A549 (cell line): Measurements from ENCODE around the gene BCL6B. TPM values are rescaled to one million over a fixed set of nuclear protein-coding genes. Genes with fewer than 3 reads are reported as not detected.

Experiments
- ATAC-seq, 2 experiments: fragments of 200-7000 bp in 1 of 2; fragments of >200 bp in 1 of 2; cut with Nextera tagmentation in 1 of 2; cut with Tn5 transposase in 1 of 2; 3 replicates each; pipeline versions ENCODE4 v1.8.0 to v1.9.1; 2018 to 2020; ENCODE audit warnings: mild to moderate bottlenecking in 1 of 2, moderate library complexity in 1 of 2
- CTCF ChIA-PET: fragments of 300-600 bp; sonication (Branson Sonifier 250); formaldehyde crosslinking; extraction: SDS; loops from one replicate; lab custom pipeline; 2021; ENCODE audit warnings: antibody characterized with exemption, inconsistent platforms; lab: Yijun Ruan, JAX
- POLR2A ChIA-PET: fragments of 350-600 bp; formaldehyde crosslinking; extraction: SDS; loops from one replicate; lab custom pipeline; 2021; ENCODE audit warnings: antibody characterized with exemption, inconsistent platforms; lab: Yijun Ruan, JAX
- DNase-seq, 2 experiments: peaks; one replicate each; pipeline versions ENCODE4 v3.0.0 to v3.0.0-alpha.2; 2011 to 2016; ENCODE audit warnings: low read depth in 1 of 2, low spot score in 1 of 2
- FAIRE-seq: peaks from 2 replicates; lab custom pipeline; 2011; peaks lifted over from hg19 to GRCh38; lab: Jason Lieb, UNC
- H3K27ac ChIP-seq, 2 experiments: fragments of >200 bp; sonication (Bioruptor Twin); formaldehyde crosslinking; 3 replicates each; pipeline ENCODE4 v1.5.1; 2016 to 2017
- H3K4me1 ChIP-seq: fragments of >200 bp; sonication (Bioruptor Twin); formaldehyde crosslinking; 3 replicates; pipeline ENCODE4 v1.6.1; 2016
- H3K4me2 ChIP-seq: fragments of >200 bp; sonication (Bioruptor Twin); formaldehyde crosslinking; 3 replicates; pipeline ENCODE4 v1.6.1; 2016
- H3K4me3 ChIP-seq: fragments of >200 bp; sonication (Bioruptor Twin); formaldehyde crosslinking; 3 replicates; pipeline ENCODE4 v1.5.1; 2016
- H3K9me3 ChIP-seq: fragments of >200 bp; sonication (Bioruptor Twin); formaldehyde crosslinking; 3 replicates; pipeline ENCODE4 v1.6.1; 2016
- BHLHE40 ChIP-seq: IDR thresholded peaks from 2 replicates; pipeline ENCODE4 v1.6.1; 2012; ENCODE audit warnings: low read depth, low read length, inconsistent platforms
- CEBPB ChIP-seq, 2 experiments: fragments of >200 bp in 1 of 2; sonication (Bioruptor Twin) in 1 of 2; formaldehyde crosslinking in 1 of 2; IDR thresholded peaks; 2 replicates each; pipeline ENCODE4 v1.6.1; 2012 to 2016
- CHD4 ChIP-seq: fragments of 200-600 bp; sonication (generic); IDR thresholded peaks from 2 replicates; pipeline ENCODE4 v1.6.1; 2016; ENCODE audit warnings: antibody characterized with exemption, mild to moderate bottlenecking, borderline replicate concordance
- EHF ChIP-seq: fragments of 250-450 bp; sonication (Bioruptor Pico); IDR thresholded peaks from 2 replicates; pipeline ENCODE4 v1.5.0; 2020; ENCODE audit warnings: mild to moderate bottlenecking
- FOSL2 ChIP-seq, 2 experiments: fragments of 450-650 bp in 1 of 2; fragments of >200 bp in 1 of 2; sonication (Bioruptor Twin) in 1 of 2; formaldehyde crosslinking; IDR thresholded peaks; 2 replicates each; pipeline versions ENCODE4 v1.5.0 to v1.6.1; 2016 to 2020; ENCODE audit warnings: mild to moderate bottlenecking in 1 of 2, moderate library complexity in 1 of 2
- HDAC2 ChIP-seq: fragments of 200-600 bp; sonication (generic); IDR thresholded peaks from 2 replicates; pipeline ENCODE4 v1.6.1; 2016
- HEYL ChIP-seq: fragments of 250-450 bp; sonication (Bioruptor Pico); IDR thresholded peaks from 2 replicates; pipeline ENCODE4 v1.8.0; 2021; ENCODE audit warnings: mild to moderate bottlenecking, moderate library complexity
- HOXB13 ChIP-seq: fragments of 250-450 bp; sonication (Bioruptor Pico); IDR thresholded peaks from 2 replicates; pipeline ENCODE4 v1.5.0; 2020; ENCODE audit warnings: low read depth, mild to moderate bottlenecking, moderate library complexity
- JUN ChIP-seq, 2 experiments: fragments of >200 bp; sonication (Bioruptor Twin); formaldehyde crosslinking; IDR thresholded peaks; 2 replicates in 1 of 2; 3 replicates in 1 of 2; pipeline ENCODE4 v1.6.1; 2016 to 2017
- MAZ ChIP-seq: fragments of 150-350 bp; IDR thresholded peaks from 2 replicates; pipeline ENCODE4 v1.6.1; 2014; ENCODE audit warnings: antibody characterized with exemption, low read depth, low read length, borderline replicate concordance
- PHF8 ChIP-seq: fragments of 200-600 bp; sonication (generic); IDR thresholded peaks from 2 replicates; pipeline ENCODE4 v1.6.1; 2016; ENCODE audit warnings: low read depth, mild to moderate bottlenecking, antibody characterized with exemption, moderate library complexity, borderline replicate concordance
- RFX5 ChIP-seq: fragments of 450-650 bp; IDR thresholded peaks from 2 replicates; pipeline ENCODE4 v1.7.1; 2014; ENCODE audit warnings: antibody characterized with exemption, mild to moderate bottlenecking, moderate library complexity
- SMC3 ChIP-seq: fragments of >200 bp; sonication (Bioruptor Twin); formaldehyde crosslinking; IDR thresholded peaks from 3 replicates; pipeline ENCODE4 v1.6.1; 2018; ENCODE audit warnings: inconsistent platforms
- TP53 ChIP-seq: fragments of 250-450 bp; sonication (Bioruptor Pico); IDR thresholded peaks from 2 replicates; pipeline ENCODE4 v1.5.0; 2021; ENCODE audit warnings: mild to moderate bottlenecking, moderate library complexity
- ZFP36 ChIP-seq: fragments of 450-650 bp; IDR thresholded peaks from 2 replicates; pipeline ENCODE4 v1.6.1; 2014; ENCODE audit warnings: borderline replicate concordance; ENCODE audit not compliant: partially characterized antibody
- ZNF302 ChIP-seq: fragments of 250-450 bp; sonication (Bioruptor Pico); IDR thresholded peaks from 2 replicates; pipeline ENCODE4 v1.9.0; 2021; ENCODE audit warnings: inconsistent platforms, mild to moderate bottlenecking, moderate library complexity
- ZSCAN20 ChIP-seq: fragments of 250-450 bp; sonication (Bioruptor Pico); IDR thresholded peaks from 2 replicates; pipeline ENCODE4 v1.8.0; 2022; ENCODE audit warnings: mild to moderate bottlenecking, moderate library complexity
- WGBS: methylation state at CpG from one replicate; pipeline ENCODE4 v1.1.6; 2017; ENCODE audit errors: missing lambda C conversion rate; 5-methylcytosine and 5-hydroxymethylcytosine counted together
- polyA plus RNA-seq, 4 experiments: library from polyadenylated mRNA; depleted of rRNA in 3 of 4; stranded (reverse); fragments of >200 nt; fragmentation: RNase III in 1 of 4; extraction: RNeasy Plus Mini Kit Qiagen cat#74134 plus additional on column Dnase treatment in 1 of 4; gene quantifications; 2 replicates in 3 of 4; 3 replicates in 1 of 4; pipeline ENCODE4 v1.2.3, GENCODE V29; 2011 to 2017
- TF ChIP-seq, protein P1 (sequence below): fragments of 450-650 bp; IDR thresholded peaks from 2 replicates; pipeline ENCODE4 v1.6.1; 2014; ENCODE audit warnings: antibody characterized with exemption
- TF ChIP-seq, protein P2 (sequence below): fragments of 250-450 bp; sonication (Bioruptor Pico); IDR thresholded peaks from 2 replicates; pipeline ENCODE4 v1.5.0; 2021; ENCODE audit warnings: mild to moderate bottlenecking, moderate library complexity, borderline replicate concordance
- TF ChIP-seq, protein P3 (sequence below): fragments of 200-600 bp; sonication (generic); IDR thresholded peaks from 2 replicates; pipeline ENCODE4 v1.6.1; 2016; ENCODE audit warnings: antibody characterized with exemption, mild to moderate bottlenecking, moderate library complexity
- TF ChIP-seq, protein P4 (sequence below): fragments of >200 bp; sonication (Bioruptor Twin); formaldehyde crosslinking; IDR thresholded peaks from 3 replicates; pipeline ENCODE4 v1.6.1; 2016
- TF ChIP-seq, protein P5 (sequence below): IDR thresholded peaks from 2 replicates; pipeline ENCODE4 v1.6.1; 2012; ENCODE audit warnings: low read depth, borderline replicate concordance
- TF ChIP-seq, protein P6 (sequence below): fragments of 250-450 bp; sonication (Bioruptor Pico); IDR thresholded peaks from 2 replicates; pipeline ENCODE4 v1.5.0; 2020; ENCODE audit warnings: low read depth, mild to moderate bottlenecking, moderate library complexity

The BCL6B gene
- polyA plus RNA-seq, 2 of the 4 experiments (the other 2 are of a cell fraction), result 0.04 TPM; not detected in 1

DNA sequence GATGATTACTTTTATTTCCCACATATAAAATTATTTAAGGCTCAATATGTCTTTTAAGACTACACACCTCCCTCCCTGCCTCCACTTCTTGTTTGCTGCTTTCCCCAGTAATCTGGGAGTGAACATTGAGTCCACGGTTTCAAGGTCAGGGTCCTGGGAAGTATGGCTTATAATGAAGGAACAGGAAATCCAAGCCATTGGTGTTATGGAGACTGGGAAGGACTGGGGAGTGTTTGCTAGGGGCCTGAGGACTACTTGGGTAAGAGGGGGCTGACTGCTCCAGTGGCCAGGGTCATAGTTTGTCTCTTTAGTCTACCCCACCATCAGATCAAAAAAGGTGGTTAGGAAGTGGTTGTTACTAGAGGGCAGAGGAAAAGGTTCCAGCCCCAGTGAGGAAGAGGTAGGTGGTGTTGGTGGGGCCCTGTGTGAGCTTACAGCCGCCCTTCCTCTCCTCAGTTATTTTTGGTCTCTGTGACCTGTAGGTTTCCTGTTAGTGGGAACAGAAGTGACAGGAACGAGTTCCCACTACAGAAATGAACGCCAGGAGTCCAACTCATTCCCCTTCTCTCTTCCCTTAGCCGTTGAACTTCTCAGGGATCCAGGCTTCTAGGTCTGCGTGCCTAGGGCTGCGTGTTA, 12.2 kb downstream of the BCL6B start:
- ChIA-PET POLR2A (interaction anchor here (0.8 to 1.7 kb wide), 18 partner anchors 9 to 384 kb away, joined by 3 to 16 read pairs (median 4); partner anchors contain the start of genes C17orf100, DVL2, GABARAP and MED31), CTCF (interaction anchor here (0.6 to 34.0 kb wide), 9 partner anchors 10 to 839 kb away, joined by 3 to 1477 read pairs (median 7); partner anchors contain the start of genes ASGR2 and SLC16A11)
- Histone ChIP-seq H3K4me2 (peak overlapping the region; percentile 72), H3K4me3 (peak overlapping the region; percentile 85), H3K27ac (peak overlapping the region; percentile 86 to 97), H3K9me3 (no peaks in the 10 kb centered on the region), H3K4me1 (peaks cover 13% of the 10 kb centered on the region; the same call in 2 of the 3 replicates)
- TF ChIP-seq EHF (CRISPR knock-in tag) (no peak), BHLHE40 (no peak), TP53 (CRISPR knock-in tag) (peak; percentile 7; the same call in 1 of the 2 replicates), HEYL (CRISPR knock-in tag) (no peak)
- ATAC-seq, result peak; percentile 22 to 26
- peak; percentile 13 for FAIRE-seq
- DNase-seq, result no peak
- WGBS, result 15% methylated on average over 7 of the region's 7 CpGs

DNA sequence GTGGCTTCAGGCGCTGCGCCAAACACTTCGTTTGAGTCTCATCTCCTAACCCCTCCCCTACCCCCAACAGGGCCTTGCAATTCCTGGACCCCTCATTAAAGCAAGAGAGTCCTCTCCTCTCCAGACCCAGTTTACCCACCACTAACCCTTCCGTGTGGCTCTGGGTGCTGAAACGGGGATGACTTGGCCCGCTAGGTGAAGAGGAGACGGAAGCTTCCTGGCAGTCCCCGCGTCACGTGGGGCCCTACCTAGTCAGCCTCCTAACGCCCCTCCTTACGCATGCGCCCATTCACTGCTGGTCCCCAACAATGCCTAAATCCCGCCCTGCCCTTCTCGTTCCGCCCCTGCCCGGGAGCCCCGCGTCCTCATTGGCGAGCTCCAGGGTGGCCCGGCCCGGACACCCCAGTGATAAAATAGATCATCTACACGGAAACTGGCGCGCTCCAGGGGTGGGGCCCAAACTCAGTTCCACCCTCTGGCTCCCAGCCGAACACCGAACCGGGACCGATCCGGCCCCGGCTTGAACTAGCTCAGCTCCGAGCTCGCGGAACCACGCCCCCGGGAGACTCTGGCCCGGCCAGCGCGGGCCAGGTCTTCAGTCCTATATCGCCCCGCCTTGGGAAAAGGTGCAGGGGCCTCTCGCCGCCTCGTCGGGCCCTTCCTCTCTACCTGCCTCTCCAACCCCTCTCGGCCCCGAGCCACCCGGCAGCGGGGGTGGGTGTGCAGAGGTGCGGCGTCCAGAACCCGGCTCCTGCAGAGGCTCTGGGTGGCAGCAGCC, 12.9 kb downstream of the BCL6B start, which contains the start of gene SLC16A13:
SLC16A13 (plus strand) TSS at position 425 of the 778 bp plus-strand sequence. CDS start 368 bp downstream, outside the sequence.
- Histone ChIP-seq H3K4me2 (peak within 1 kb of the TSS; percentile 87), H3K27ac (peak within 1 kb of the TSS; percentile 86 to 97), H3K4me3 (peak within 1 kb of the TSS; percentile 85), H3K9me3 (no peaks in the 10 kb centered on the region), H3K4me1 (peaks cover 13% of the 10 kb centered on the region; the same call in 2 of the 3 replicates)
- WGBS, result 1% methylated on average over 32 of the region's 52 CpGs
- ChIA-PET CTCF (interaction anchor here (0.6 to 34.0 kb wide), 9 partner anchors 10 to 839 kb away, joined by 3 to 1477 read pairs (median 7); partner anchors contain the start of genes ASGR2 and SLC16A11), POLR2A (interaction anchor here (0.7 to 1.7 kb wide), 22 partner anchors 10 to 385 kb away, joined by 3 to 16 read pairs (median 4); partner anchors contain the start of genes C17orf100, DVL2, GABARAP and MED31)
- DNase-seq (peak; percentile 99 to 100), ATAC-seq (peak; percentile 93 to 97), FAIRE-seq (peak; percentile 90)
- TF ChIP-seq HOXB13 (no peak), FOSL2 (IDR thresholded peaks at IDR 0.05) (no peak), FOSL2 (CRISPR knock-in tag; IDR thresholded peaks at IDR 0.05) (peak; percentile 28), ZSCAN20 (CRISPR knock-in tag) (no peak), JUN (IDR thresholded peaks at IDR 0.05) (peak; percentile 67 to 85; a peak in 4 of 5 replicates), RFX5 (peak; percentile 26; the same call in 1 of the 2 replicates), CHD4 (no peak; the same call in 1 of the 2 replicates), ZFP36 (no peak), ZNF302 (CRISPR knock-in tag) (no peak), SMC3 (no peak), HDAC2 (no peak), MAZ (no peak), CEBPB (IDR thresholded peaks at IDR 0.05) (no peak), PHF8 (peak; percentile 52)
- TF ChIP-seq, protein P1, sequence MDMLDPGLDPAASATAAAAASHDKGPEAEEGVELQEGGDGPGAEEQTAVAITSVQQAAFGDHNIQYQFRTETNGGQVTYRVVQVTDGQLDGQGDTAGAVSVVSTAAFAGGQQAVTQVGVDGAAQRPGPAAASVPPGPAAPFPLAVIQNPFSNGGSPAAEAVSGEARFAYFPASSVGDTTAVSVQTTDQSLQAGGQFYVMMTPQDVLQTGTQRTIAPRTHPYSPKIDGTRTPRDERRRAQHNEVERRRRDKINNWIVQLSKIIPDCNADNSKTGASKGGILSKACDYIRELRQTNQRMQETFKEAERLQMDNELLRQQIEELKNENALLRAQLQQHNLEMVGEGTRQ, result peak; percentile 98
- TF ChIP-seq, protein P2, sequence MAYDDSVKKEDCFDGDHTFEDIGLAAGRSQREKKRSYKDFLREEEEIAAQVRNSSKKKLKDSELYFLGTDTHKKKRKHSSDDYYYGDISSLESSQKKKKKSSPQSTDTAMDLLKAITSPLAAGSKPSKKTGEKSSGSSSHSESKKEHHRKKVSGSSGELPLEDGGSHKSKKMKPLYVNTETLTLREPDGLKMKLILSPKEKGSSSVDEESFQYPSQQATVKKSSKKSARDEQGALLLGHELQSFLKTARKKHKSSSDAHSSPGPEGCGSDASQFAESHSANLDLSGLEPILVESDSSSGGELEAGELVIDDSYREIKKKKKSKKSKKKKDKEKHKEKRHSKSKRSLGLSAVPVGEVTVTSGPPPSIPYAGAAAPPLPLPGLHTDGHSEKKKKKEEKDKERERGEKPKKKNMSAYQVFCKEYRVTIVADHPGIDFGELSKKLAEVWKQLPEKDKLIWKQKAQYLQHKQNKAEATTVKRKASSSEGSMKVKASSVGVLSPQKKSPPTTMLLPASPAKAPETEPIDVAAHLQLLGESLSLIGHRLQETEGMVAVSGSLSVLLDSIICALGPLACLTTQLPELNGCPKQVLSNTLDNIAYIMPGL (CRISPR knock-in tag), result no peak
- TF ChIP-seq, protein P3, sequence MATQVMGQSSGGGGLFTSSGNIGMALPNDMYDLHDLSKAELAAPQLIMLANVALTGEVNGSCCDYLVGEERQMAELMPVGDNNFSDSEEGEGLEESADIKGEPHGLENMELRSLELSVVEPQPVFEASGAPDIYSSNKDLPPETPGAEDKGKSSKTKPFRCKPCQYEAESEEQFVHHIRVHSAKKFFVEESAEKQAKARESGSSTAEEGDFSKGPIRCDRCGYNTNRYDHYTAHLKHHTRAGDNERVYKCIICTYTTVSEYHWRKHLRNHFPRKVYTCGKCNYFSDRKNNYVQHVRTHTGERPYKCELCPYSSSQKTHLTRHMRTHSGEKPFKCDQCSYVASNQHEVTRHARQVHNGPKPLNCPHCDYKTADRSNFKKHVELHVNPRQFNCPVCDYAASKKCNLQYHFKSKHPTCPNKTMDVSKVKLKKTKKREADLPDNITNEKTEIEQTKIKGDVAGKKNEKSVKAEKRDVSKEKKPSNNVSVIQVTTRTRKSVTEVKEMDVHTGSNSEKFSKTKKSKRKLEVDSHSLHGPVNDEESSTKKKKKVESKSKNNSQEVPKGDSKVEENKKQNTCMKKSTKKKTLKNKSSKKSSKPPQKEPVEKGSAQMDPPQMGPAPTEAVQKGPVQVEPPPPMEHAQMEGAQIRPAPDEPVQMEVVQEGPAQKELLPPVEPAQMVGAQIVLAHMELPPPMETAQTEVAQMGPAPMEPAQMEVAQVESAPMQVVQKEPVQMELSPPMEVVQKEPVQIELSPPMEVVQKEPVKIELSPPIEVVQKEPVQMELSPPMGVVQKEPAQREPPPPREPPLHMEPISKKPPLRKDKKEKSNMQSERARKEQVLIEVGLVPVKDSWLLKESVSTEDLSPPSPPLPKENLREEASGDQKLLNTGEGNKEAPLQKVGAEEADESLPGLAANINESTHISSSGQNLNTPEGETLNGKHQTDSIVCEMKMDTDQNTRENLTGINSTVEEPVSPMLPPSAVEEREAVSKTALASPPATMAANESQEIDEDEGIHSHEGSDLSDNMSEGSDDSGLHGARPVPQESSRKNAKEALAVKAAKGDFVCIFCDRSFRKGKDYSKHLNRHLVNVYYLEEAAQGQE, result no peak
- TF ChIP-seq, protein P4, sequence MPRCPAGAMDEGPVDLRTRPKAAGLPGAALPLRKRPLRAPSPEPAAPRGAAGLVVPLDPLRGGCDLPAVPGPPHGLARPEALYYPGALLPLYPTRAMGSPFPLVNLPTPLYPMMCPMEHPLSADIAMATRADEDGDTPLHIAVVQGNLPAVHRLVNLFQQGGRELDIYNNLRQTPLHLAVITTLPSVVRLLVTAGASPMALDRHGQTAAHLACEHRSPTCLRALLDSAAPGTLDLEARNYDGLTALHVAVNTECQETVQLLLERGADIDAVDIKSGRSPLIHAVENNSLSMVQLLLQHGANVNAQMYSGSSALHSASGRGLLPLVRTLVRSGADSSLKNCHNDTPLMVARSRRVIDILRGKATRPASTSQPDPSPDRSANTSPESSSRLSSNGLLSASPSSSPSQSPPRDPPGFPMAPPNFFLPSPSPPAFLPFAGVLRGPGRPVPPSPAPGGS, result peak; percentile 88
- TF ChIP-seq, protein P5, sequence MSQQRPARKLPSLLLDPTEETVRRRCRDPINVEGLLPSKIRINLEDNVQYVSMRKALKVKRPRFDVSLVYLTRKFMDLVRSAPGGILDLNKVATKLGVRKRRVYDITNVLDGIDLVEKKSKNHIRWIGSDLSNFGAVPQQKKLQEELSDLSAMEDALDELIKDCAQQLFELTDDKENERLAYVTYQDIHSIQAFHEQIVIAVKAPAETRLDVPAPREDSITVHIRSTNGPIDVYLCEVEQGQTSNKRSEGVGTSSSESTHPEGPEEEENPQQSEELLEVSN, result peak; percentile 45; the same call in 1 of the 2 replicates
- TF ChIP-seq, protein P6, sequence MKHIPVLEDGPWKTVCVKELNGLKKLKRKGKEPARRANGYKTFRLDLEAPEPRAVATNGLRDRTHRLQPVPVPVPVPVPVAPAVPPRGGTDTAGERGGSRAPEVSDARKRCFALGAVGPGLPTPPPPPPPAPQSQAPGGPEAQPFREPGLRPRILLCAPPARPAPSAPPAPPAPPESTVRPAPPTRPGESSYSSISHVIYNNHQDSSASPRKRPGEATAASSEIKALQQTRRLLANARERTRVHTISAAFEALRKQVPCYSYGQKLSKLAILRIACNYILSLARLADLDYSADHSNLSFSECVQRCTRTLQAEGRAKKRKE, result no peak
